Fibroblast of mammary gland (primary cell): ENCODE data around the gene MAPT.

Experiments
- DNase-seq: peaks from one replicate; pipeline ENCODE4 v3.0.0-alpha.2; 2010; ENCODE audit warnings: low read depth
- H3K4me3 ChIP-seq: 2 replicates; pipeline ENCODE4 v1.5.1; 2011; ENCODE audit warnings: low read depth, mild to moderate bottlenecking, low read length, moderate library complexity; ENCODE audit not compliant: control insufficient read depth
- TF ChIP-seq, protein P1 (sequence below): conservative IDR thresholded peaks from 2 replicates; pipeline ENCODE4 v1.5.1; 2011; ENCODE audit warnings: low read depth, low read length, inconsistent platforms; ENCODE audit not compliant: control insufficient read depth, insufficient read depth

Gene MAPT

DNA sequence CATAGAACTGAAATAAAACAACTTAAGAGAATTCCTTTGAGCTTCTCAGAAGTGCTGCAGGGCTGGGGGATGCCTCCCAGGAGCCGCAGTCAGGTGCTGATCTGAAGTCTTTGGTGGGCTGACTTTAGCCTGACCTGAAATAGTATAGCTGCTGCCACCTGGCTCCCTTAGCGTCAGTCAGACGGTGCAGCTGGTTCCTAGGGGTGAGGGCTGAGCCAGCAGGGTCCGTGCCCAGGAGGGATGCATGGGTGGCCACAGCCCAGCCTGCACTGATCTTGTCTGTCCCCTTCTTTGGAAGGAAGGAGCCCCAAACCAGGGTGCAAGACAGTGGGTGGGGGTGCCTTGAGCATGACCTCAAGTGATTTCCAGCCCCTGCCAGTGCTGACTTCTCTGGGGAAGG, 11.5 kb downstream of the MAPT start:
- TF ChIP-seq, protein P1, sequence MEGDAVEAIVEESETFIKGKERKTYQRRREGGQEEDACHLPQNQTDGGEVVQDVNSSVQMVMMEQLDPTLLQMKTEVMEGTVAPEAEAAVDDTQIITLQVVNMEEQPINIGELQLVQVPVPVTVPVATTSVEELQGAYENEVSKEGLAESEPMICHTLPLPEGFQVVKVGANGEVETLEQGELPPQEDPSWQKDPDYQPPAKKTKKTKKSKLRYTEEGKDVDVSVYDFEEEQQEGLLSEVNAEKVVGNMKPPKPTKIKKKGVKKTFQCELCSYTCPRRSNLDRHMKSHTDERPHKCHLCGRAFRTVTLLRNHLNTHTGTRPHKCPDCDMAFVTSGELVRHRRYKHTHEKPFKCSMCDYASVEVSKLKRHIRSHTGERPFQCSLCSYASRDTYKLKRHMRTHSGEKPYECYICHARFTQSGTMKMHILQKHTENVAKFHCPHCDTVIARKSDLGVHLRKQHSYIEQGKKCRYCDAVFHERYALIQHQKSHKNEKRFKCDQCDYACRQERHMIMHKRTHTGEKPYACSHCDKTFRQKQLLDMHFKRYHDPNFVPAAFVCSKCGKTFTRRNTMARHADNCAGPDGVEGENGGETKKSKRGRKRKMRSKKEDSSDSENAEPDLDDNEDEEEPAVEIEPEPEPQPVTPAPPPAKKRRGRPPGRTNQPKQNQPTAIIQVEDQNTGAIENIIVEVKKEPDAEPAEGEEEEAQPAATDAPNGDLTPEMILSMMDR: no peak
- no peak overlapping the region for H3K4me3 ChIP-seq
- DNase-seq: no peak

DNA sequence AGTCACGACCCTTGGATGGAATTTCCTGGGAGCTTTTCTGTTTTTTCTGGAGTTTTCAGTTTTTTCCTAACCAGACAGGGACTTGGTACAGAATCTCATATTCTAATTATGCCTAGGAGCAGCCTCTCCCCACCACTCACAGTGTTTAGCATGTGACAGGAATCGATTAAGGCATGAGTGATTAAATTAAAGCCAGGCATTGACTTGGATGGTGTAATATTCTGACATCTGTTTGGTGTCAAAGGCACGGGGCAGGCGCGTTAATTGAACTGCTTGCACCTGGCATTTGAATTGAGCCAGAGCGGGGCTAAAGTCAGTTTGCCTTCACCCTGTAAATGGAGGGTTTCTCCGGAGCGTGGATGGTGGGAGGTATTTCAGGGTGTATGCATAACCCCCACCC, 11.9 kb downstream of the MAPT start:
- DNase-seq: no peak
- H3K4me3 ChIP-seq: no peak overlapping the region

GRCh38 chr17:45906927-45907622, 12.7 kb downstream of the MAPT start:
- H3K4me3 ChIP-seq: no peak overlapping the region
- TF ChIP-seq, protein P1: no peak
- DNase-seq: no peak

More for the DNA sequence above, 11.9 kb downstream of the MAPT start:
- TF ChIP-seq, protein P1: no peak

- TF ChIP-seq, protein P1: no peak
- DNase-seq: no peak
- no peak overlapping the region for H3K4me3 ChIP-seq
These were observed 13.5 kb downstream of the MAPT start for GRCh38 chr17:45907750-45908395.

DNA sequence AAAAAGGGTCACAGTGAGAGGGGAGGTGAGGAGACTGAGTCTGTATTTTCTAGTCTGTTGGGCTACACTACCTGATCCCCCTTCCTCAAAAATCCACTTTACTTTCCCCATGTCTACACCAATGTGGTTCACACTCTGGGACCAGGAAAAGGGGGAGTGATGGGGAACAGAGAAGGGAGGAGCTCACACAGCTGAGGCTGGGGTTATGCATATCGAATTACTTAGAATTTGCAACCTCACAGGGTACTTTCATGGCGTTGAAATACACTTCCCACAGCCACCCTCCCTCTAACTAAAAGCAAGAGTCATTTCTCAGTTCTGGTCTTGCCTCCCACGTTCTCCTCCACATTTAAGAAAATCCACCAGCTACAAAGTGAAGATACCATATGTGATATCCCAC, 14.1 kb downstream of the MAPT start:
- DNase-seq: no peak
- H3K4me3 ChIP-seq: no peak overlapping the region
- TF ChIP-seq, protein P1: no peak

DNA sequence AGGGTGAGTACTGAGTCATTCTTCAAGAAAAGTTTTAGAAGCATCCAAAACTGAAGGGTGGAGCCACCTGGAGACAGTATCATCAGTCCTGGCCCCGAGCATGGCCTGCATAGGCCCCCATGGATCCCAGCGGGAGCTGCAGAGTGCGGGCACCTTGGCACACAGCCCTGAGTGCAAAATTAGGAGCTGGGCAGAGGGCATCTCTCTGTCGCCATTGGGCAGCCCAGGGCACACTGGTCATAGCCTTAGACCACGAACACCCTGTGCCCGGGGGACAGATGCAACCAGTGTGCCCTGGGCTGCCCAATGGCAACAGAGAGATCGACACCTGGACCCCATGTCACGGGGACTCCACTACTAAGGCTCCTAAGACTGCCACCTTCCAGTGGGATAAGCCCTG, 14.6 kb downstream of the MAPT start:
- DNase-seq: no peak
- TF ChIP-seq, protein P1: no peak
- no peak overlapping the region for H3K4me3 ChIP-seq

GRCh38 chr17:45910667-45911066, 16.3 kb downstream of the MAPT start:
- no peak overlapping the region for H3K4me3 ChIP-seq
- TF ChIP-seq, protein P1: no peak
- no peak for DNase-seq
